Activated CD4-positive, alpha-beta T cell treated with anti-CD3 and anti-CD28 coated beads for 48 hours (primary cell): ENCODE measurements around the gene RPTOR.
A peak's percentile ranks its signal among the peaks of the same experiment; 100 is the strongest.

Experiments
- DNase-seq: peaks from one replicate; pipeline ENCODE4 v3.0.0-alpha.2; 2020

Gene RPTOR

DNA sequence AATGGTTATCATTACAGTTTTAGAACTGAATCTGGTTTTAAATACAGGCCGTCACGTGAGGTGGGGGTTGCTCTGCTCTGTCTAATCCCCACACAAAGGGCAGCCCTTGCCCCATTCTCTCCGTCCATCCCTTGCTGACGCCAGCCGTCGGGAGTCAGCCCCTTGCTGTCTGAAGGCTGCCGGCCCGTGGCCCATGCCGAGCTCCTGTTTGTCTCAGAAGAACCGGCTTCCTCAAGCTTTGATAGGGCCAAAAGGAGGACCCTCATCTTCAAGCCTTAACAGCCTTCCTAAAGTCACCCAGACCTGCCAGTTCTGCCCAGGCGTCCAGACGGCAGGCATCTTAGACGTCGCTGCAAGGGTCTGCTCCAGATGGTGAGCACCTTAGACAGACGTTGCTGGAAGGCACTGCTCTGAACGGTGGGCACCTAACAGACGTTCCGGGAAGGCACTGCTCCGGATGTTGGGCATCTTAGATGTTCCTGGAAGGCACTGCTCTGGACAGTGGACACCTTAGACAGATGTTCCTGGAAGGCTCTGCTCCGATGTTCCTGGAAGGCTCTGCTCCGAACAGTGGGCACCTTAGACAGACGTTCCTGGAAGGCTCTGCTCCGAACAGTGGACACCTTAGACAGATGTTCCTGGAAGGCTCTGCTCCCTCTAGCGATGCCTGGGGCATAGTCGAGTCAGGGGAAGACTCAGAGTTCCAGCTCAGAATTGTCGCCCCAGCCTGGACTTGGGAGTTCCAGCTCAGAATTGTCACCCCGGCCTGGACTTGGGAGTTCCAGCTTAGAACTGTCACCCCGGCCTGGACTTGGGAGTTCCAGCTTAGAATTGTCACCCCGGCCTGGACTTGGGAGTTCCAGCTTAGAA is 411.9 kb downstream of the RPTOR start:
- no peak for DNase-seq

DNA sequence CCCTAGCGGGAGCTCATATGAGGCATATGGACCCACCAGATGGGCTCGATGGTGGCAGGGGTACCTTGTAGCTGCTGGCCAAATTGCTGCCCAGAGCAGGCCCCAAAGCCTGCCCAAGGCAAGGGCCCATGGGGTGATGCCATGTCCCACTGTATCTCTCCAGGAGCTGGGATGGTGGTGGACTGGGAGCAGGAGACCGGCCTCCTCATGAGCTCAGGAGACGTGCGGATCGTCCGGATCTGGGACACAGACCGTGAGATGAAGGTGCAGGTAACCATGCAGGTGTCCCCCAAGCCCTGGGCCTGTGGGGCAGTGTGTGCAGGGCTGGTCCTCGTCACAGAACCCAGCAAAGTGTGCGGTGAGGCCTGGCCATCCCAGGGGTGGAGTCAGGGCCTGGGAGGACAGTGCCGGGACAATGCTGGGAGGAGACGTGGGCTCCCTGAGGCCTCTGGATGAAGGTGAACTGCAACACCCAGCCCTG is 412.9 kb downstream of the RPTOR start:
- DNase-seq: no peak

DNA sequence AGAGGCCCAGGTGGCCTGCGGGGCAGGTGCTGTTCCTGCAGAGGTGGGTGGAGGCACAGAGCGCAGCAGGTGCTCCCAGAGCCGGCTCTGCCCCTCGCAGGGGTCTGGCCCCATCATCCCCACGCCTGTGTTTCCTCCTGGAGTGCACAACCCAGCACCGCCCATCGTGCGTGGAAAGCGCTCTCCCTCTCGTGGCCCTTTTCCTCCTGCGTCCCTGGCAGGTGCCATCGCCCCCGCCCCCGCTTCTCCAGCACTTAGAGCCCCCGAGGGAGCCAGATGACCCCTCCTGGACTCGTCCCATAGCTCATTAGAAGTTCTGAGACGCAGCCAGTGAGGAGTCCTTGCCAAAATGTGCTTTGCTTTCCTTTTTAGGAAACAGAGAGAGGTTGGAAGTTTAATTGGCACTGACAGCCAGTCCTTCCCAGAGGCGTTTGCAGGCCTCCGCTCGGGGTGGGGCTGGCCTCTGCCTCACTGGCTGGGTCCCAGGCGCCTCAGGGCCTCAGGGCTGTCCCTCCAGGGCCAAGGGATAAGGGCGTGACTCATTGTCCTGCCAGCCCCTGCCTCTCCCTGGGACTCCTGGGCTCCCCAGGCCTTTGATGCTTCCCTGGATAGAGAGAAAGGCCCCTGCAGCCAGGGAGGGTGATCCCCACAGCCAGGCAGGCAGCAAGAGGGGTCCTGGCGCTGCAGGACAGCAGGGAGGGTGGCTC is 414.8 kb downstream of the RPTOR start:
- no peak for DNase-seq

DNA sequence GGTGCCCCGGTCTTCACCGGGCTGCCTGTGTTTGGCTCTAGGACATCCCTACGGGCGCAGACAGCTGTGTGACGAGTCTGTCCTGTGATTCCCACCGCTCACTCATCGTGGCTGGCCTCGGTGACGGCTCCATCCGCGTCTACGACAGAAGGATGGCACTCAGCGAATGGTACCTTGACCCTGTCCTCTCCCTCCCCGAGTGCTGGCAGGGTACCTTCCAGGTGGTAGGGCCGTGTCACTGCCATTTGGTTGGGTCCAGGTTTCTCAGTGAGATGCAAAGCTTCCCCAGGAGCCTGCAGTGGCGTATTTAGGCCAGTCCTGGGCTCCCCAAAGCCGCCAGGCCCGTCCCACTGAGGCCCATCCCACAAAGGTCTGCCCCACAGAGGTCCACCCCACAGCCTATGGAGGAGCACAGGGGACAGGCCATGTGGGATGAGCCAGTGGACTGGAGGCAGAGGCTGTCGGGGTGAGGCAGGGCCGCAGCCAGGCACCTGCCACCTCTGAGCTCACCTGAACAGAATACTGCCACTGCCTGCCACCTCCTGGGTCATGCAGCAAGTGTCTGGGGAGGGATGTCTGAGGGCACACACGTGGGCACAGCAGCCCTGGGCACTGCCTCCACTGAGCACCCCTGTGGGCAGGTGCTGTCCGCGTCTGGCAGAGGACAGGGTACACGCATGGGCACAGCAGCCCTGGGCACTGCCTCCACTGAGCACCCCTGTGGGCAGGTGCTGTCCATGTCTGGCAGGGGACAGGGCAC is 415.6 kb downstream of the RPTOR start:
- no peak for DNase-seq

DNA sequence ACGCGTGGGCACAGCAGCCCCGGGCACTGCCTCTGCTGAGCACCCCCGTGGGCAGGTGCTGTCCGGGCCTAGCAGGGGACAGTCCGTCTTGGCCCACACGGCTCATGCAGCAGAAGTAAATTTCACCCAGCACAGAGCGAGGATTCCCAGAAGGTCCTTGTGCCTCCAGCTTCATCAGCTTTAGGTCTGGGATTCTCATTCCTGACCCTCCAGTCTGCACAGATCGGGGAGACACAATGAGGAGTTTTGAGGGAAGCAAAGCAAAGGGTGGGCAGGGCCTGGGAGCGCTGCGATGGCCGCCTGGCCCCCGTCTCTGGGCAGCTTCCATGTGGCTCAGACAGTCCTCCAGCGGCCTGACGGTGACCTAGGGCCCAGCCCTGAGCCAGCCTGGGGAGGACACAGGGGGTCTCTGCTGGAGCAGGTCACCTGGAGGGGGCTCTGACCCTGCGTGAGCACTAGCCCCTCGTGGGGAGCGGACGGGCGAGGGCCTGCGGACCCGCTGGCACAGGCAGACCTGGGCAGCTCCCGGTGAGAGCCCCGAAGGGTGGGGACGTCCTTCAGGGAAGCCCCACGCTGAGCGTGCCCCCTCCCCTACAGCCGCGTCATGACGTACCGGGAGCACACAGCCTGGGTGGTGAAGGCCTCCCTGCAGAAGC is 416.3 kb downstream of the RPTOR start:
- no peak for DNase-seq

DNA sequence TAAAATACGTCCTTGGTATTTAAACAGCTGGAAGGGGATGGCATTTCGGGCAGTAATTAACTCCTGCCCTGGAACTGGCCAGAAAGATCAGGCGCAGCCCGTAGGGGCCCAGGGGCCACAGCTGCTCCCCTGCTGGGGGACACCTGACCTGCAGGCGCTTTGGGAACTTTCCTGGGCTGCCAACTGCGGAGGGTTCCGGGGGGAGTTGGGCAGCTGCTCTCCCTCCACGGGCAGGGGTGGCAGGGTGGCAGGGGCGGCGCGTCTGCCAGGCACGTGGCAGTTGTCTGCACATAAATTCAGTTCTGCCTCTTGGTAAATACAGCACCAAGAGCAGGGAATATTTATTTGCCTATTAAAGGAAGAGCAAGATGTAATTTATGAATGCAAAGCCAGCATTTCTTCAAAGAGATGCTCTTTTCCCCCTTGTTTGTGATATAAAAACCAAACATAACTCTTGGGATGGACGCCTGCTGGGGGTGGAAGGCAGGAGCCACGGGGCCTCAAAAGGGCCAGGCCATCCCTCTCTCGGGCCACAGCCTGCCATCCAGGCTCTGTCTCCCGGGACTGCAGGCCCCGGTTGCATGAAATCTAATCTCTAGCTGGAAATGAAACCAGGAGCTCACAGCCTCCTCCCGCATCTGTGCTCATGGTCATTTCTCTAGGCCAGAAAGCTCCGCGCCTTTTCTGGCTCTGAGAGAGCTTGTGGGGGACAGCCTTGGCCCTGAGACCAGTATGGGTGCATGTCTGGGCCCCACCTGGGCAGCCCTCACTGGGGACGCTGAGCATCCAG is 417.1 kb downstream of the RPTOR start:
- no peak for DNase-seq

DNA sequence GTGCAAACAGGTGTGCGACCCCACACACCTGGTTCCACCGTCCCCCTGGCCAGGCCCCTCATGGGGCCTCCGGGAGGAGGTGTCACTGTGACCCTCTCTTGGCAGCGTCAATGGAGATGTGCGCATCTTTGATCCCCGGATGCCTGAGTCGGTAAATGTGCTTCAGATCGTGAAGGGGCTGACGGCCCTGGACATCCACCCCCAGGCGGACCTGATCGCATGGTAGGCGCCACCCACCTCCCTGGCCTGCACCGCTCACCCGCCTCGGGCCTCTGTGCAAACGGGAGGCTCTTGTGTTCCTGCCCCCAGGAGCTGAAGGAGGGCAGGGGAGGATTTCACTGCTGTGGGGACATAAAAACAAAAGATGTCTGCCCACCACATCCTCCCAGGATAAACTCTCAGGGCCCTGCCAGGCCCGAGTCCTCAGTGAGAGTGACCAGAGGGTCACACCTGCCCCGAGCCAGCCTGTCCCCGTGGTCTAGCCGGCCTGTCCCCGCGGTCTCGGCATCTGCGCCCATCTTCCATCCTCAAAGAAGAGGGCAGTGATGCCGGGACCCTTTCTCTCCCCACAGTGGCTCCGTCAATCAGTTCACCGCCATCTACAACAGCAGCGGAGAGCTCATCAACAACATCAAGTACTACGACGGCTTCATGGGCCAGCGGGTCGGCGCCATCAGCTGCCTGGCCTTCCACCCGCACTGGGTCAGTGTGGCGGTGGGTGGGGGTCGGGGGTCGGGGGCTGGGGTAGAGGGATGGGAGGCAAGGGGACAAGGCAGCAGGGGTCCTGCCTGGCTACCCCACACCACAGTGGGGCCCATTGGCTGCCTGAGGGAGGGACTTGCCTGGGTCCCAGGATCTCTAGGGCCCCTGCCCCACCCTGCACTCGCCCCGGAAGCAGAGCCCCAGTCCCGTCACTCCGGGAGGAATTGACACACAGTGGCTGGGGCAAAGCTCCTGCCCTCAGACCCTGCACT is 418.0 kb downstream of the RPTOR start:
- no peak for DNase-seq

DNA sequence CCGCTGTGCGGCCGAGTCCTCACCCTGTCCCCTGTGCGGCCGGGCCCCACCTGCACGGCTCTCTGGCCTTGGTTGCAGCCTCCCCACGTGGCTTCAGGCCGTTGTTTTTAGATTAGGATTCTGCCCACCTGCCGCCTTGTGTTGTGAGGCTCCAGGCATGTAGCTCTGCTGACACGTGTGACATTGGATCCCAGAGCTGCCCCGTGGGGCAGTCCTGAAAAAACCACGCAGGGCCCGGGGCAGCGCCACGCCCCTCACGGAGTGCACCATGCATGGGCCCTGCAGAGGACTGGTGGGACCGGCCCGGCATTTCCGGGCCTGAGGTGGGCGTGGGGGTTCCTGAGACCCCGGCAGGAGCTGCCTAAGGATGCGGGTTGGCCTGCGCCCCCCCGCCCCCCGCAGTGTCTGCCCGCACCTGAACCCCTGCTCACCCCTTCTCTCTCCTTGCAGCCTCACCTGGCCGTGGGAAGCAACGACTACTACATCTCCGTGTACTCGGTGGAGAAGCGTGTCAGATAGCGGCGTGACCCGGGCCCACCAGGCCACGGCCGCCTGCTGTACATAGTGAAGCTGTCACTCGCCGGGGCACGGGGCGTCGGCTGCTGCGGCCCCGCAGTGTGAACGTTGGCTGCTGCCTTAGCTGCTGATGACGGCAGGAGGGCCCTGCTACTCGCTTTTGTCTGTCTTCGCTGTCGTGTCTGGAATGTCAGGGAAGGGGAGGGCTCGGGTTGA is 419.3 kb downstream of the RPTOR start:
- no peak for DNase-seq

DNA sequence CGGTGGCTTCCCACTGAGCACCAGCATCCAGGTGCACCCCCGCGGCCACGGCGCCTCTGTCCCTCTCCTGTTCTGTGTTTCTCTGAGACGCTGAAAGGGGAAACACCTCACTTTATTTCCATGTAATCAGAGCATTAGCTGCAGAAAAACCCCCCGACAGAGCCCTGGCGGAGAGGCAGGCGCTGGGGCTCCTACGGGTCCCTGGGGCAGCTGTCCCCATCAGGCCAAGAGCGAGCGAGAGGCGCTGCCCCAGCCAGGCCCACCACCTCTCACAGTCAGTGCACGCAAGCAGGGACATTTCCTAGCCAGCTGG is 419.9 kb downstream of the RPTOR start:
- no peak for DNase-seq

DNA sequence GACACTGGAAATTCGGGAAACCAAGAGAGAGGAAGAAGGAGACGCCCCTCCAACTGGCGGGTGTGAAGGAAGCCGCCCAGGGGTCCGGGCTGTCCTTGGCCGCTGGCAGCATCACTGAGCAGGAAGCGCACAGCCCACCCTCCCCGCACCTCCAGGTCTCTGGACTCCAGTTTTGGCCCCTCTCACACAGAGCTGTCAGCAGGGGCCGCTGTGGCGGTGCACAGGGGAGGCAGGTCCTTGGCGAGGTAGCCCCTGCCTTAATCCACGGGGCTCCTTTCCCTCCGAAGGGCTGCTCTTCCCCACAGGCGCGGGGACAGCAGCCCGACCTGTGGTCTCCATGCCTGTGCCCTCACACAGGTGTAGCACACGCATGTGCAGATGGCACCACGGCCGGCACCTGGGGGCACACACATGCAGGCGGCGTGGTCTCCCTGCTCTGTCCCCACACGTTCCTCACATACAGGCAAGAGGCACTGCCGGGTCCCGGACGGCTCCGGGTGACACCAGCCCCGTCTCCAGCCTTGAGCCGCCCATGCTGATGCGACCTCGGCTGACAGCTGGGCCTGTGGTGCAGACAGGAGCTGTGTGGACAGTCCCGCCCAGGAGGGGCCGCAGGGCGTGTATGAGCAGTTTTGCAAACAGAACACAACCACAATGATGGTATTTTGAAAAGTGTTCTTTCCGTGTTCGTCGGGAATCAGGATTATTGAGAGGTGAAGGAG is 420.4 kb downstream of the RPTOR start:
- DNase-seq: no peak

DNA sequence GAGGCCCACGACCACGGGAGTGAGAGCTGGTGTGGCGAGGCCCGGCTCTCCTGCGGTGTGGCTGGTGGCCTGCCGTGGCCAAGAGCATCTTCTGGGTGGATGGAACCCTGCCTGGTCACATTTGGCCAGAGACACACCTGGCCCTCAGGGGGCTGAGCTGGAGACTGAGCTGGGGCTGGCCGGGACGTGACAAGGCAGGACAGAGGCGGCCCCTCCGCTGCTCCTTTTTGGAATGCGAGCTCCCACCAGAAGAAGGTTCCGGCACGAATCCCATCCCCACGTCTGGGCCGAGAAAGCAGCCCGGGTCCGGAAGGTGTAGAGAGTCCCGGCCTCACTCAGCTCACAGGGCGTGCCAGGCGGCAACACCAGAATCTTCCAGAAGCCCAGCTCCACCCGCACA is 421.0 kb downstream of the RPTOR start:
- no peak for DNase-seq

DNA sequence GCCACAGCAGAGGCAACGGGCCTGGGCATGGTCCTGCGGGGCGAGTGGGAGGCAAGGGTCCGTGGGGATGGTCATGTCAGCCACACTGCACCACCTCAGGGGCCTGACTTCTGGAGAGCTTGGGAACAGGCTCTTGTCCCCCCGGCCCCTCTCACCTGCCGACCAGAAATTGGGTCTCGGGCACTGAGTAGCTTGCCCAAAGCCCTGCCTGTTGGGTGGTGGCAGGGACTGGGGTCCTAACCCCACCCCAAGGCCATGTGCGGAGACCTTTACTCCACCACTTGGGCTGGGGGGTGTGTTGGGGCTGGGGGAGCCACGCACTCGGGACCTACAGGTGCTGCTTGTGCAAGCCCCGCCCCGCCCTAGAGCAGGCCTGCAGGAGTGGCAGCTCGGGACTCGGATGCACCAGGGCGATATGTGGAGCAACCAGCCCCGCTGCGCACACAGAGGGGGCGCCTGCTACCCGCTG is 422.8 kb downstream of the RPTOR start:
- no peak for DNase-seq

DNA sequence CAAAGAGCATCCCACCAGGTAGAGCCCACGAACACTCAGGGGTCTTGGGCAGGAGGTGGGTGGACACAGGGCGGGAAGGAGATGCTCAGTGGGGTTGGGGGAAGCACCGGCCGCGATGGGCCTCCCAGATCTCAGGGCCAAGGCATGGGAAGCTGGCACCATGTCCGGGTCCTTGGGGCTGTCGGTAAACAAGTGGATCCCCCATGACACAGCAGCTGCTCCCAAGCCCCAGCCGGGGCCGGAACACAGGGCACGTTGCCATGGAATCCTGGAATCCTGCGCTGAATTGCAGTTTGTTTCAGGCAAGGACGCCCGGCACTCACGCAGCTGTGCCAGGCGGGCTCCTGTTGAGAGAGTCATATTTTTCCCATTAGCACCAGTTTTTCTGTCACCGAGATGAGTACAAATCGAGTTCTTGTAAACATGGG is 424.0 kb downstream of the RPTOR start:
- DNase-seq: no peak

DNA sequence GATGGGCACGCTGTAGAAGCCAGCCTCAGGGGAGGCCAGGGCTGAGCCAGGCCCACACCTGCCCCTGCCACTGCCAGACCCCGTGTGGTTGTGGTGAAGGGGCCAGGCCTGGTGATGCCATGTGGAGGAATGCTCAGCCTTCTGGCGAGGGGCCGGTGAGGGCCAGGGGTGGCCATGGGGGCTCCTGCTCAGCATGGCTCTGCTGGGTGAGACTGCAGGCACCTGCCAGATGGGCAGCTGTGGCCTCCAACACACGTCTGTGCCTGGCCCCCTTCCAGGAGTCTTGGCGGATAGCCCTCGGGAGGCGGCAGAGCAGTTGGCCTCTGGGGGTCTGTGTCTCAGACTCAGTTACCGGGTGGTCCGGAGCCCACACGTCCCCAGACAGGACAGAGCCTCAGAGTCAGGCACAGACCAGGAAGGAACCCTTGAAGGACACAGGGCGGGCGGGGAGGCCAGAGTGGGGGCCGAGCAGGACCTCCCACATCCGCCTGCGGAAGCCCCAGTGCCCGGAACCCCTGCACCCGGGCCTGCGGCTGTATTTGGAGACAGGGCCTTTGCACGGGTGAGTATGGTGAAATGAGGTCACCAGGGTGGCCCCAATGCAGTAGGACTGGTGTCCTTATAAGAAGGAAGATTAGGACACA is 424.5 kb downstream of the RPTOR start:
- no peak for DNase-seq

DNA sequence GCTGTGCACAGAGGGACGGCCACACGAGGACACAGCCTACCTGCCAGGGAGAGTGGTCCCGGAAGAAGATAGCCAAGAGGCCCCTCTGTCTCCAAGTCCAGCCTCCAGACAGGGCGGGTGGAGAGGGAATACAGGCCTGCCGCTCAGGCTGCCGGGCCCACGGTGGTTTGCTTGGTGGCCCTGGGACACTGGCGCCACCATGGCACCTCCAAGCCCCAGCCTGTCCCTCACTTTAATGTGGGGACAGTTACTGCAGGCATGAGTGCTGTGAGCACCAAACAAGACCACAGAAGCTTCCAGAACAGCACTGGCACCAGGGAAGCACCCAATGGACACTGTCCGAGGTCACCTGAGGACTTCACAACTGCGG is 425.0 kb downstream of the RPTOR start:
- no peak for DNase-seq

DNA sequence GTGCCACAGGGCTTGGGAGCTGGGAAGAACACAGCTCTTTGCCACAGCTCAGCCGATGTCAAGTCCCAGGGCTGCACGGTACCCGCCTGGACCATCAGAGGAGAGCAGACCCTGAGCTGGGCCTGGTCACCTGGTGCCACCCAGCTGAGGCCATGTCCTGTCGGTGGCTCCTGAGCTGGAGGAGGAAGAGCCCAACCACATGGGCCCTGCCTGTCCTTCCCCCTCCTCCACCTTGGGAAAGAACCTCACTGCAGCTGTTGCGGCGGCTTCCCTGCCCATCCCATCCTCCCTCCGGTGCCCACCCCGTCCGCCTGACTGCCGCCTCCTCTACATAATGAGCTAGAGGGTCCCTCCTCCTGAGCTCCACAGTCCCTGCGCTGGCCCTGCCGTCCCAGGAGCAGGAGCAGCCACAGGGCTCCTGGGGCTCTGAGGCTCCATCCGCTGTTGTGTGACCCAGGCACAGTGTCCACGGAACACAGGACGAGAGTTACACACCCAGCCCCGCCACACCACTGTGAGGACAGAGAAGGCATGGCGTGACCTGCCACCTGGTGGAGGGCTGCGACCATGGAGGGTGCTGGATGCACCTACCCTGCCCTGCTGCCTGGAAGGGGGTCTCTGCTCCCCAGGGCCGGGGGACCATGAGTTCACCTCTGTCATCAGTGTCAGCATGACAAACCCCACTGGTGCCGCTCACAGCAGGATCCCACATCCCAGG is 425.6 kb downstream of the RPTOR start:
- DNase-seq: peak; percentile 63

DNA sequence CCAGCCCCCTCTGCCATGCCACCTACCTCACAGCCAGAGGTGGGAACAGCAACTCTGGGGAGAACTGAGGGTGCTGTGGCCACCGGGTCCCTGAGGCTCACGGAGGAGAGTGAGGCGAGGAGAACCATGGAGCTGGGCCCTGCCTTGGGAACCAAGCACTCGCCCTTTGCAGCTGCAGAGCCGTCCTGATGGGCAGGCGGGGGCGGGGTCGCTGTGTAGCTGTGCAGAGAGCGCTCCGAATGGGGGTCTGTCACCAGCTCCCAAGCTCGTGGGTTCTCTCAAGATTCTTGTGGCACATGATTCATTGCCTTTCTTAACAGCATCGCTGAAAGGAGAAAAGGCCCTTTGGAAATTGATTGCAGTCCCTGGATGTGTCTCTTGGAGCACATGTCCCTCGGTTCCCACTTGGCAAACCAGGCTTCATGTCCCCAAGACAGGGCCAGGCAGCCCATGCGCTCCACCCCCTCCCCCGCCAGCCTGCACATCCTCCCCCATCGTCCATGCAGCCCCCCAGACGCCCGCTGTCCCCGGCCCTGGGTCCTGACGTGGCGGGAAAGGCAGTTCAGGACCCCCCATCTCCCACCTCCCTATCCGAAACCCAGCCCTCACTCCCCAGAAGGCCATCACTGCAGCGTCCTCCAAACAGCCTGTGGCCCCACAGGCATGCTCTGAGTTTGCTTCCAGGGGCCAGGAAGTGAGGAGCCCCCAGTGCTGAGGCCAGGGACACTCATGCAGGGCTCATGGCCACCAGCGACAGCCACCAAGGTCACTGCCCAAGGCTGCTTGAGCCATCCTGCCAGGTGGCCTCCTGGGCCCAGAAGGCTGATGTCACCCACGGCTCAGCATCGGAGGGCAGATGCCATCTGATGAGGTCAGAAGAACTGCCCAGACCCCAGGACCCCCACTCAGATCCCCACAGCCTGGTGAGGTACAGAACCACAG is 426.4 kb downstream of the RPTOR start:
- DNase-seq: no peak
